Transverse colon (tissue), 4 donors: ENCODE measurements around the gene GLUD1.

Experiments used
- CTCF ChIP-seq, 5 experiments: fragments of 200-600 bp in 3 of 5; fragments of 450-650 bp in 2 of 5; sonication (generic) in 3 of 5; IDR thresholded peaks; 1 replicate in 2 of 5; 2 replicates in 3 of 5; pipeline ENCODE4 v1.5.1; 2016 to 2017; ENCODE audit warnings: antibody characterized with exemption in 5 of 5, inconsistent platforms in 3 of 5, mild to moderate bottlenecking in 2 of 5, moderate library complexity in 1 of 5
- EP300 ChIP-seq: sonication (generic); formaldehyde crosslinking; IDR thresholded peaks from one replicate; pipeline ENCODE4 v1.6.1; 2017; ENCODE audit warnings: antibody characterized with exemption, low read depth
- POLR2A ChIP-seq: fragments of 450-650 bp; IDR thresholded peaks from one replicate; pipeline ENCODE4 v1.6.1; 2016; ENCODE audit warnings: antibody characterized with exemption, mild to moderate bottlenecking, moderate library complexity
- POLR2AphosphoS5 ChIP-seq, 3 donors: sonication (generic); formaldehyde crosslinking; IDR thresholded peaks; one replicate each; pipeline ENCODE4 v1.6.1; 2016; ENCODE audit warnings: antibody characterized with exemption in 3 of 3

DNA sequence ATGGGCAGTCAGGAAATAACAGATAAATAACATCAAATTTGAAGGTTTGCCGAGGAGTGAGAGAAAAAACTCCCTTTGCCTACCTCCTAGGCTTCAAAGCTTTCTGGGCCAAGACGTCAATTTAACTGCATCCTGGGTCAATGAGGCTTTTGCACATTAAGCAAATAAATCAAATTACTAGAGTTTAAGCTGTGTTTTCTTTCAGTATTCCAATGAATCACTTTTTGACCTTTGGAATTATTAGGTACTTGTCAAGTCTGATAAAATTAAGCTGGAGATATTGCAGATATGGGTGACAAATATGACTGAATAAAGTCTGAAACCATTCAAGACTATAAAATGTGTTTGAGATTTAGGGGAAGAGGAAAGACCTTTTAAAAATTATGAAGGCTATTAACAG lies 22.2 kb downstream of the GLUD1 start:
- no peak for TF ChIP-seq CTCF (IDR thresholded peaks at IDR 0.05)
- TF ChIP-seq POLR2AphosphoS5 (IDR thresholded peaks at IDR 0.05) = no peak
- TF ChIP-seq POLR2A = no peak
- no peak for TF ChIP-seq EP300
